Neuronal stem cell (in vitro differentiated cells): ENCODE data around the gene HIBADH.

Experiments
- DNase-seq: peaks from one replicate; pipeline ENCODE4 v3.0.0-alpha.2; 2013; ENCODE audit warnings: low spot score
- H2AFZ ChIP-seq: one replicate; pipeline ENCODE4 v1.6.1; 2013; ENCODE audit warnings: mild to moderate bottlenecking, low read length, inconsistent platforms
- H2AK5ac ChIP-seq: 2 replicates; pipeline ENCODE4 v1.6.1; 2013; ENCODE audit warnings: low read depth, mild to moderate bottlenecking, inconsistent platforms, low read length, moderate library complexity, mixed read lengths
- H2BK120ac ChIP-seq: 2 replicates; pipeline ENCODE4 v1.6.1; 2013; ENCODE audit warnings: low read depth, mild to moderate bottlenecking, inconsistent platforms, low read length, moderate library complexity, mixed read lengths
- H2BK12ac ChIP-seq: one replicate; pipeline ENCODE4 v1.6.1; 2013; ENCODE audit warnings: low read length, inconsistent platforms
- H2BK15ac ChIP-seq: 2 replicates; pipeline ENCODE4 v1.6.1; 2013; ENCODE audit warnings: mild to moderate bottlenecking, low read length, inconsistent platforms, mixed read lengths
- H2BK5ac ChIP-seq: one replicate; pipeline ENCODE4 v1.6.1; 2013; ENCODE audit warnings: inconsistent platforms, mild to moderate bottlenecking, low read length, moderate library complexity
- H3K14ac ChIP-seq: one replicate; pipeline ENCODE4 v1.6.1; 2013; ENCODE audit warnings: low read length, inconsistent platforms
- H3K18ac ChIP-seq: 2 replicates; pipeline ENCODE4 v1.6.1; 2013; ENCODE audit warnings: low read length, inconsistent platforms
- H3K23ac ChIP-seq: 2 replicates; pipeline ENCODE4 v1.6.1; 2013; ENCODE audit warnings: low read depth, mild to moderate bottlenecking, mixed read lengths, low read length, inconsistent platforms; ENCODE audit not compliant: poor library complexity
- H3K27ac ChIP-seq: replicated peaks from 3 replicates; pipeline ENCODE4 v1.5.1; 2013; ENCODE audit warnings: low read length, inconsistent platforms
- H3K27me3 ChIP-seq, 3 experiments: 2 replicates each; pipeline ENCODE4 v1.6.1; 2013; ENCODE audit warnings: low read length in 3 of 3, mild to moderate bottlenecking in 2 of 3, inconsistent platforms in 1 of 3, low read depth in 1 of 3, mixed read lengths in 1 of 3, moderate library complexity in 1 of 3; ENCODE audit not compliant: control insufficient read depth in 3 of 3, insufficient read depth in 3 of 3
- H3K36me3 ChIP-seq, 2 donors: replicated peaks in 1 of 2; 2 replicates each; pipeline ENCODE4 v1.6.1; 2013; ENCODE audit warnings: low read length in 2 of 2; ENCODE audit not compliant: control insufficient read depth in 2 of 2, insufficient read depth in 2 of 2
- H3K4ac ChIP-seq: 2 replicates; pipeline ENCODE4 v1.6.1; 2013; ENCODE audit warnings: inconsistent platforms, mild to moderate bottlenecking, low read length, moderate library complexity
- H3K4me1 ChIP-seq, 2 donors: 1 replicate in 1 of 2; 2 replicates in 1 of 2; pipeline ENCODE4 v1.6.1; 2013; ENCODE audit warnings: low read length in 2 of 2, low read depth in 1 of 2; ENCODE audit not compliant: control insufficient read depth in 2 of 2, insufficient read depth in 1 of 2
- H3K4me2 ChIP-seq: one replicate; pipeline ENCODE4 v1.6.1; 2013; ENCODE audit warnings: mild to moderate bottlenecking, low read length, inconsistent platforms; ENCODE audit not compliant: insufficient read depth, poor library complexity, severe bottlenecking
- H3K4me3 ChIP-seq, 2 donors: 2 replicates each; pipeline ENCODE4 v1.5.1; 2013; ENCODE audit warnings: low read length in 2 of 2, mild to moderate bottlenecking in 2 of 2, inconsistent platforms in 1 of 2, moderate library complexity in 1 of 2
- H3K79me1 ChIP-seq: one replicate; pipeline ENCODE4 v1.6.1; 2013; ENCODE audit warnings: low read depth, mild to moderate bottlenecking, inconsistent platforms, low read length, moderate library complexity
- H3K9ac ChIP-seq: one replicate; pipeline ENCODE4 v1.6.1; 2013; ENCODE audit warnings: mild to moderate bottlenecking, low read depth, low read length, inconsistent platforms; ENCODE audit not compliant: poor library complexity
- H3K9me3 ChIP-seq, 2 donors: replicated peaks in 1 of 2; 2 replicates each; pipeline versions ENCODE3 to v1.6.1; 2013; ENCODE audit warnings: low read length in 2 of 2, mild to moderate bottlenecking in 2 of 2, inconsistent platforms in 1 of 2, low read depth in 1 of 2, mixed read lengths in 1 of 2, moderate library complexity in 1 of 2; ENCODE audit not compliant: control insufficient read depth in 2 of 2, insufficient read depth in 1 of 2
- H4K8ac ChIP-seq: one replicate; pipeline ENCODE4 v1.6.1; 2013; ENCODE audit warnings: low read depth, mild to moderate bottlenecking, inconsistent platforms, low read length, moderate library complexity
- H4K91ac ChIP-seq: one replicate; pipeline ENCODE4 v1.6.1; 2013; ENCODE audit warnings: low read length, low read depth, mild to moderate bottlenecking, inconsistent platforms; ENCODE audit not compliant: poor library complexity
- WGBS, 2 donors: extraction: QIAGEN DNeasy Blood & Tissue Kit; methylation state at CpG; one replicate each; pipeline ENCODE4 v1.1.7; 2013; ENCODE audit warnings: missing lambda C conversion rate in 2 of 2, mixed read lengths in 1 of 2; ENCODE audit not compliant: insufficient read length in 2 of 2, insufficient replicate concordance in 1 of 2; ENCODE audit errors: extremely low coverage in 2 of 2; 5-methylcytosine and 5-hydroxymethylcytosine counted together

Gene HIBADH

DNA sequence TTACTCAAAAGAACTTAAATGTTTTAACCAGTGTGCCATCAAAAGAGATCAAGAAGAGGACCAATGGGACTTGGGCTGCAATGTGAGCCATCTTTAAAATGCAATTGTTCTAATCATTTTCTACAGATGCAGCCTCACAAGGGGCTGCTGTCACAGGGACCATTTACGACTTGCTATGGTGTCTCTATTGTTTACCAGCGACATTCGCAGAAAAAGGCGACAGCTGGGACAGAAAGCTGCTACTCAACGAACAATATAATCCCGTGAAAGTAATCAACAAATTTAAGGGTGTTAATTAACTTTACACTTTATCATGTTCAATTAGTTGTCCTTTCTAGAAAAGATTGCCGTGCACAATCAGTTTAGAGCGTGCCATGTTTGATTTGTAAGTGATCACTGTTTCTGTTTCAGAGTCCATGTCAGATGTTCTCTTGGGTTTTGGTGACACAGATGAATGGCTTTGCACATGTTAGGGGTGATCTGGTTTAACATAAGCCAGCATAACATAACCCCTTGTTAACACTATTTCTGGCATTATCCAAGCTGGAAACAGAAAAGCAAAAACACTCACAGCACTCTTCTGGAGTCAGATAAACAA lies 110.8 kb downstream of the HIBADH start:
- H3K27ac ChIP-seq: no peak overlapping the region
- no CpG with 5 or more reads among the region's 8 CpGs for WGBS, 2 donors

GRCh38 chr7:27549606-27550005 lies 113.1 kb downstream of the HIBADH start:
- Histone ChIP-seq H3K4me2 (no peak overlapping the region), H2BK15ac (no peak overlapping the region), H3K4me3 (no peak overlapping the region), H2BK5ac (no peak overlapping the region), H3K36me3 (no peaks in the 10 kb centered on the region), H2AFZ (no peak overlapping the region), H3K9me3 (no peaks in the 10 kb centered on the region), H3K27me3 (no peaks in the 10 kb centered on the region), H3K27ac (no peak overlapping the region), H3K4me1 (no peaks in the 10 kb centered on the region), H3K9ac (no peak overlapping the region), H2BK120ac (no peak overlapping the region), H2BK12ac (no peak overlapping the region), H3K79me1 (no peaks in the 10 kb centered on the region), H3K14ac (no peak overlapping the region), H3K4ac (no peak overlapping the region), H3K23ac (no peak overlapping the region), H4K91ac (no peak overlapping the region), H2AK5ac (no peak overlapping the region), H3K18ac (no peak overlapping the region), H4K8ac (no peak overlapping the region)
- DNase-seq: no peak
- no CpG with 5 or more reads among the region's 2 CpGs for WGBS, 2 donors

More for the DNA sequence above, 110.8 kb downstream of the HIBADH start:
- Histone ChIP-seq H3K9me3 (no peaks in the 10 kb centered on the region), H4K8ac (no peak overlapping the region), H3K36me3 (no peaks in the 10 kb centered on the region), H2BK120ac (no peak overlapping the region), H2BK15ac (no peak overlapping the region), H3K4me3 (no peak overlapping the region), H3K4me2 (no peak overlapping the region), H3K18ac (no peak overlapping the region), H2AFZ (no peak overlapping the region), H3K4me1 (peaks cover 0 to 1% of the 10 kb centered on the region in 2 donors), H2AK5ac (no peak overlapping the region), H3K9ac (no peak overlapping the region), H3K4ac (no peak overlapping the region), H4K91ac (no peak overlapping the region), H3K27me3 (no peaks in the 10 kb centered on the region), H3K23ac (no peak overlapping the region), H3K14ac (no peak overlapping the region), H3K79me1 (no peaks in the 10 kb centered on the region), H2BK12ac (no peak overlapping the region), H2BK5ac (no peak overlapping the region)
- no peak for DNase-seq

DNA sequence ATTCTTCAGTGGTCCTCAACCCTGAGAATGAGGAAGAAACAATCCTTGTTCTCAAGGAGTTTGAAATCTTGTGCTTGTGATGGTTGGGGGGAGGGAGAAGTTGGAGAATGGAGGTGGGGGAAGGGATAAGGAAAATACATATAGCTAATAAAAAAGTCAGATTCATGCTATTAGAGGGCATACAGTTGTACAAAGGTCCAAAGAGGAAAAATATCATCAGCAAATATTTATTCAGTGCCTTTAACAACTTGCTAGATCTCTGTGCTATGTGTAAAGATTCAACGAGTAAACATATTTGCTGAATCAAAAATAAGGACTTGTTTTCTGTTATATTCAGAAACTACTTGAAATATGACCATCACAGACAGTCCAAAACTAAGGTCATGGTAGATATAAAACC lies 114.4 kb downstream of the HIBADH start:
- no peak overlapping the region for H3K27ac ChIP-seq

DNA sequence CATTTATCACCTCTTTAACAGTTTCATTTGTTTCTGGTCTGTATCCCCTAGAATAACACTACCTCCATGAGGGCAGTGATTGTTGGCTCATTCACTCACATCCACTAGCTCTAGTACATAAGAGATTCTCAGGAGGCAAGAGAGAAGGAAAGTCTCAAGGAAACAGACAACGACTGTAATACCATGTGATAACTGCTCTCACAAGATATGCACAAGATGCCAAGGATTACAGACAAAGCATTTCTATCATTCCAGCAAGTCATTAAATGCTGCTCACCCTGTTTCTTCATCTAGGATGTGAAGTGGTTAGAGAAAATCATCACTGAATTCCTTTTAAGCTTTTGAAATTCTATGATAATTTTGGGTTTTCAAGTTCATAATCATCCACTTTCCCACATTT lies 115.3 kb downstream of the HIBADH start:
- Histone ChIP-seq H3K23ac (no peak overlapping the region), H4K8ac (no peak overlapping the region), H3K4me1 (no peaks in the 10 kb centered on the region), H3K4me2 (no peak overlapping the region), H3K79me1 (no peaks in the 10 kb centered on the region), H3K4me3 (no peak overlapping the region), H3K18ac (no peak overlapping the region), H4K91ac (no peak overlapping the region), H2BK15ac (no peak overlapping the region), H2AFZ (no peak overlapping the region), H3K9me3 (peaks cover 0 to 4% of the 10 kb centered on the region in 2 donors), H2BK12ac (no peak overlapping the region), H3K14ac (no peak overlapping the region), H3K9ac (no peak overlapping the region), H3K27me3 (no peaks in the 10 kb centered on the region), H2BK120ac (no peak overlapping the region), H3K4ac (no peak overlapping the region), H3K36me3 (peaks cover 0 to 5% of the 10 kb centered on the region in 2 donors), H3K27ac (no peak overlapping the region), H2BK5ac (no peak overlapping the region), H2AK5ac (no peak overlapping the region)
- no CpG with 5 or more reads among the region's 1 CpG for WGBS, 2 donors
- no peak for DNase-seq

More for the DNA sequence above, 114.4 kb downstream of the HIBADH start:
- Histone ChIP-seq H3K4me3 (no peak overlapping the region), H3K4me2 (no peak overlapping the region), H2BK12ac (no peak overlapping the region), H3K18ac (no peak overlapping the region), H3K4me1 (no peaks in the 10 kb centered on the region), H2AK5ac (no peak overlapping the region), H2BK15ac (no peak overlapping the region), H3K36me3 (no peaks in the 10 kb centered on the region), H3K14ac (no peak overlapping the region), H3K4ac (no peak overlapping the region), H3K9ac (no peak overlapping the region), H2AFZ (no peak overlapping the region), H3K79me1 (no peaks in the 10 kb centered on the region), H2BK5ac (no peak overlapping the region), H3K27me3 (no peaks in the 10 kb centered on the region), H2BK120ac (no peak overlapping the region), H3K9me3 (no peaks in the 10 kb centered on the region), H4K91ac (no peak overlapping the region), H3K23ac (no peak overlapping the region), H4K8ac (no peak overlapping the region)
- no peak for DNase-seq
- WGBS, 2 donors: no CpG with 5 or more reads among the region's 1 CpG
